ENCODE measurements around the gene CD2.

The CD2 gene

GRCh38 chr1:116726872-116727820 is 27.1 kb upstream of the CD2 start:
- no peak for DNase-seq
- intact Hi-C loops (cut with DNase I), result no loop called here

DNA sequence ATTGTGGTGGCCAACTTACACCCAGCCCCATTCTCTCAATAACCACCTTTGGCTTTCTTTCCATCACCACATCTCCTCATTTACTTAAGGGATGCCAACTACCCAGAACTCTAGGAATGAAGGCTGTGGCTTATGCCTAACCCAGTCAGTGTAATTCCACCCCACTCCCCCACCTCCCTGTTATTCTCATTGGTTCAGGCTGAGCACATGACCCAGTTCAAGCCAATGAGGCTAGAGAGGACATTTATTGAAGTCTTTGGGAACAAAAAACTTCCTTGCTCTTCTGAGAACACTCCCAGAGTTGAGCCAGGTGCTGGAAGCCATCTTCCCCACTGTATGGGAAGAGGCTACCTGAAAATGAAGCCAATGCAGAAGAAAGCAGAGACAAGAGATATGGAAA is 22.8 kb upstream of the CD2 start:
- intact Hi-C loops (cut with DNase I), result no loop called here
- DNase-seq, result no peak

DNA sequence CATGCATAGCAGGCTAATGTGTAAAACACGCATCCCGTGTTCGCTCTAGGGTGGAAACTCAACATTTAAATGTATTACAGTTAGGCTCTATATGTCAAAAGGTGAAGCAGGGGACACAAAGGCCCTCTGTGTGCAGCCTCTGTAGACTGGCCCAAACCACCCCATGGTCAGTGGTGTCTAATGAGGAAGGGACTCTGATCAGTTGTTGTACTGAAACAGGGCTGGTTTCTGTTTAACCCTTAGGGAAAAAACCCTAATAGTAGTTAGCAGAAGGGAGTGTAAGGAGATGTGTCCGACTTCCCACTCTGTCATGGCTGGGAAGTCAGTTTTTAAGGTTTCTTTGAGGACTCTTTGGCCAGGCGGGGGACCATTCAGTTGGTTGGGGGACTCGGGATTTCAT is 21.5 kb upstream of the CD2 start:
- intact Hi-C loops (cut with DNase I), result no loop called here
- no peak for DNase-seq

GRCh38 chr1:116733476-116734365 is 20.5 kb upstream of the CD2 start:
- no peak for DNase-seq

GRCh38 chr1:116735246-116735645 is 19.0 kb upstream of the CD2 start:
- intact Hi-C loops (cut with DNase I), result no loop called here
- no peak for DNase-seq

More at GRCh38 chr1:116733476-116734365, 20.5 kb upstream of the CD2 start:
- intact Hi-C loops (cut with DNase I), result no loop called here

DNA sequence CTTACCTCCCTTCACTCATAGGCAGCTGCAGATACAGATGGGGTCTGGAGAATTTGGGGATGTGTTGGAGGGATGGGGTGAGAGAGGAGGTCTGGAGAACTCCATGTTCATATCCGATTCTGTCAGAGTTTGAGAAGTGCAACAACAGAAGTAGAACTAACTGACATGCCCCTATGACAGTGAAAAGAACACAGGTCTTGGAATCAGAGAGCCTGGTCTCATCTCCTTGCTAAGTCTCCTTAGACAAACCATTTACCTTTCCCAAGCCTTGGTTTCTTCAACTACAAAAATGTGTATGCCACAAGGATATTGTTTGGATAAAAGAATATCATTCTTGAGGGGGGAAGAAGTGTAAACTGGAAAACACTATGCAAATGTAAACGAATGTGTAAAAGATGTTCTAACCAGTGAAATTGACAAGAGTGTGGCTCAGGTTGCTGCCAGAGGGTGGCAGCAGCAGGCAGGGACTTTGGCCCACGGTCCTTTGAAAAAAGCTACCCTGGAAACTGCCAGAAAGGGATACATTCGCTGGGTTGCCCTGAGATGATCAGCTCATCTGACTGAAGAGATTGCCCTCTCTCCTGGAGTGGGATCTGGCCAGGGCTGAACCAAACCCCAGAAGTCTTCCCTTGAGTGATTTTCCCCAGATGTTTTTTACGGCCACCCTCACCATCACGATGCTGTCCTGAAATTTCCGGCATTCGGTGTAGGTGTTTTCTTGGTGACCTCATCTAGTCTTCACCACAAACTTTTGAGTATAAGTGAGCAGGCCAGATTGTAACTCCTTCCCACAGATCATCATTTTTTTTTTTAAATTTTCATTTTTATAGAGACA is 17.0 kb upstream of the CD2 start:
- intact Hi-C loops (cut with DNase I), result loop anchor here (1.0 kb wide), 1 partner anchor 318 kb away; no protein-coding TSS in a partner anchor
- peak; percentile 29 to 94 (median 62) for DNase-seq

DNA sequence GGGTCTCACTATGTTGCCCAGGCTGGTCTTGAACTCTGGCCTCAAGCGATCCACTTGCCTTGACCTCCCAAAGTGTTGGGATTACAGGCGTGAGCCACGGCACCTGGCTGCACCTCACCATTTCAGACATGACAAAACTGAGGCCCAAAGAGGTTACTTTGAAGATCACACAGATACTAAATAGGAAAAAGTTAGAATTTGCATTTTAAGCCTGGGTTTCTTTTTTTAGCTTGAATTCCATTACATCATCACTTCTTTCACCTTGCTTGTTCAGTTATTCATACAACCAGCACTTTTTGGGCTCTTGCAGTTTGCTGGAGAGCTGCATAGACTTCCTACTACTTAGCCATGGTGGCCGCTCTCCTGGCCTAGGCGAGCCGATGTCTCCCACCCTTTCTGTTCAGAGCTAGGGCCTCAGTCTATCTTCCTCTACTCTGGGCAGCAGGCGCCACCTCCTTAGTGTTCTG is 16.3 kb upstream of the CD2 start:
- intact Hi-C loops (cut with DNase I), result loop anchor here (1.0 kb wide), 1 partner anchor 317 kb away; no protein-coding TSS in a partner anchor
- DNase-seq, result no peak

GRCh38 chr1:116738673-116739370 is 15.4 kb upstream of the CD2 start:
- intact Hi-C loops (cut with DNase I), result no loop called here
- no peak for DNase-seq

GRCh38 chr1:116739371-116740012 is 14.7 kb upstream of the CD2 start:
- intact Hi-C loops (cut with DNase I), result no loop called here

GRCh38 chr1:116740296-116740695 is 13.9 kb upstream of the CD2 start:
- intact Hi-C loops (cut with DNase I), result no loop called here
- DNase-seq, result no peak

More at GRCh38 chr1:116739371-116740012, 14.7 kb upstream of the CD2 start:
- no peak for DNase-seq

- intact Hi-C loops (cut with DNase I), result no loop called here
- DNase-seq, result no peak
Measured at GRCh38 chr1:116740746-116741145, 13.5 kb upstream of the CD2 start.

DNA sequence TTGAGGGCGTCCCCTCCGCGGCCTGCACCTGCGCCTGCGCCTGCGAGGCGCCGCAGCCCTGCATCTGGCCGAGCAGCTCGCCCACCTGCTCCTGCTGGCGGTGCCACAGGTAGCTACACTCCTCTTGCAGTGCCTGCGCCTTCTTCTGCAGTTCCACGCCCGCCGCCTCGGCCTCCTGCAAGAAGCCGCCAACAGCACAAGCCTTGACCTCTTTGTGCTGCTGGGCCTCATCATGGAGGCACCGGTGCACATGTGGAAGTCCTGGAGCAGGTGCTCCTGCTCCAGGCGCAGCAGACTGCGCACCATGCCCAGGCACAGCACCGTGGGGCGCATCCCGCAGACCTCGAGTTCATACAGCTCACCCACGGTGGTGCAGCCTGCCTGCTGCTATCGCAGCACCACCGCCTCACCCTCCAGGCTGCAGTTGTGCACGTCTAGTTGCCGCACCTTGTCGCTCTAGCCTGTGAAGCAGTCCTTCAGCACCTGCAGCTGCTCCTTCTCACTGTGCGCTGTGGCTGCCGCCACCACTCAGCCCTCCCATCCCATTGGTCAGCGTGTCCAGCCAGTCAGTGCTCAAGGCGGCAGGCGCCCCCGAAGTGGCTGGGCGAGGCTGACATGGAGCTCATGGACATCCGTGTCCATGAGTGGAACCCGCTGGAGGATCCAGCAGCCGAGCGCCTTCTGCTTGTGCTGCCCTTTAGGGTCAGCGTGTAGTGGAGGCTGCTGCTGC is 12.2 kb upstream of the CD2 start:
- no peak for DNase-seq
- intact Hi-C loops (cut with DNase I), result no loop called here

DNA sequence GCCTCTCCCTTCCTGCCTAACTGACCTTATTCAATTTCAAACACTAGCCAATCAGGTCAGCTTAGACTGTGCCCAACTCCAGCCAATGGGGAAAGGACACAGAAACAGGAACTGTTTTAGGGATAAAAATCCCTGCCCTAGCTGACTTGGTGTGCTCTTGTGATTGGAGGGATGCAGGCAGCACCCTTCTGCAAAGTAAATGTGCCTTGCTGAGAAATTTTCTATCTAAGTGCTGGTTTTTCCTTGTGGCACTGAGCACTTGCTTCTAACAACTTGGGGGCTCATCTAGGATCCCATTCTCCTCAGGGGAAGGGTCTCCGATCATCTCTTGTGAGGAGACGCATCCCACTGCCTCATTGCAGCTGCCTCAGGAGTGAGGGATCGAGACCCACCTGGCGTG is 10.7 kb upstream of the CD2 start:
- no peak for DNase-seq
- intact Hi-C loops (cut with DNase I), result no loop called here

DNA sequence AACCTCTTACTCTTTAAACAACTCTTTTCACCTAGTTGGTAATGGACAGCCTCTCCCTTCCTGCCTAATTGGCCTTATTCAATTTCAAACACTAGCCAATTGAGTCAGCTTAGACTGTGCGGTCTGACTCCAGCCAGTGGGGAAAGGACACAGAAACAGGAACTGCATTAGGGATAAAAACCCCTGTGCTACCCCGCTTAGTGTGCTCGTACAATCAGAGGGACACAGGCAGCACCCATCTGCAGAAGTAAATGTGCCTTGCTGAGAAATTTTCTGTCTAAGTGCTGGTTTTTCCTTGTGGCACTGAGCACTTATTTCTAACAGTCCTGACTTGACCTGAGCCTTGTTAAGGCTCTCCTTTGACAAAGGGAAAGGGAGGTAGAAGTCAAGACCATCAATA is 6.0 kb upstream of the CD2 start:
- intact Hi-C loops (cut with DNase I), result no loop called here
- DNase-seq, result no peak

DNA sequence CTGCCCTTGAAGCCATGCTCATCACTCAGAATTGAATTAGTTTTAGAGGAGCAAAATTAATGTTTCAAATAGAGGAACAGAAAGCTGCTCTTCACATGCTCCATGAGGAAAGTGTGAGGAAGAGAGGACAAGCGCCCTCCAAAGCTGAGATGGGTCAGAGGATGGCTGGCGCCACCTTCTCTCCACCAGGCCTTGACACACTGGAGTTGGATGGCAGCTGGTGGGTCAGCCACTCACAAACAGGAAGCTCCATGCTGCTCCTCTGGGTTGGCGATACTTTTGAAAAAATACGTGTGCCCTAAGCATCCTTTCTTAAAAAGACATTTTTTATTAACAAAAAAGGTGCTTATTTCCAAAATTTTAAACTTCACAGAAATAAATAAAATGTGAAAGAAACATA is 3.1 kb upstream of the CD2 start:
- intact Hi-C loops (cut with DNase I), result no loop called here
- no peak for DNase-seq

DNA sequence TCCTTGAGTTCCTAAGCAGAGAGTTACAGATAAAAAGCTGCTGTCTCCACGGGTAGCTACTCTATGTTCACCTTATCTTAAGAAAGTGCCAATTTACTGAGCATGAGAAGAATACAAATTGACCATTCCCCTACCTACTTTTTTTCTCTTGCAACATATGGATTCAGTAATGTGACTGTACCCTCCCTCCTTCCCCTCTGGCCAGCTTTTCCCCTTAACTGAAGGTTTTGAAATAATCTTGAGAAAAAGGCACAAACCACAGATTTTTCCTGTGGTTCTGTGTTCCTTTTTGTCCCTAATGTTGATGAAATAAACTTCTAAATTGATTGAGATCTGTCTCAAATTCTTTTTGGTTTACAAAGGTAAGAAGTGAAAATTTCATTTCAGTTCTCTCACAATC is 2.6 kb upstream of the CD2 start:
- intact Hi-C loops (cut with DNase I), result no loop called here

DNA sequence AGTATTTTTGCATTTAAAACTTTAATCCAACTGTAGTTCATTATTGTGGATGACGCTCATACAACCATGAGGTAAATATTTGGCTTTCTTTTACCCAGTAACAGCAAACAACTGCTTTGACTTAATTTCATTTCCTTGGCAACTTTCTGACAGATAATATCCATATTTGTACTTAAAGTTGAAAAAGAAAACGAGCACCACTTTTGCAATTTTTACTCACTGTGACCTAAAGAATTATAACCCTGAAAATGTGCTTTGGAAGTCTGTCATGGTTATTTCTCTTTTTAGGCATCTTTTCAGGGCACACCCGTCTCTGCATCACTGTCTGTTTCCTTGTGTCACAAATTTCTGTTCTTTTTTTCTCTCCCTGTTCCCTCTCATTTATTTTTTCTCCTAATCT is 918 bp upstream of the CD2 start:
- intact Hi-C loops (cut with DNase I), result no loop called here
- no peak for DNase-seq

More for the DNA sequence above, 2.6 kb upstream of the CD2 start:
- no peak for DNase-seq

- intact Hi-C loops (cut with DNase I), result no loop called here
- no peak for DNase-seq
Measured at GRCh38 chr1:116755066-116755465, 836 bp downstream of the CD2 start.

All from posterior cingulate gyrus (tissue), 11 donors.